ENCODE results near the gene SART3. TPM values are rescaled to one million over a fixed set of nuclear protein-coding genes. Genes with fewer than 3 reads are reported as not detected.
A peak's percentile ranks its signal among the peaks of the same experiment; 100 is the strongest.

The SART3 gene
- total and polyA plus RNA-seq, 2 of the 8 experiments (the other 6 are each of a cell fraction or from before 2014, with no cell fraction given): 16.0 to 103 TPM

GRCh38 chr12:108561852-108562347 is 927 bp upstream of the SART3 start (continued):
- TF ChIP-seq POLR2A (IDR thresholded peaks at IDR 0.05; ENCODE audit: control extremely low read depth in 1 of 2, low read depth in 2 of 2, low read length in 2 of 2) (no peak), TAF7 (optimal IDR thresholded peaks at IDR 0.05; ENCODE audit: borderline replicate concordance, low read depth, low read length) (peak; percentile 12), EGR1 (IDR thresholded peaks at IDR 0.05; ENCODE audit: borderline replicate concordance, low read depth, low read length) (no peak), SP2 (IDR thresholded peaks at IDR 0.05; ENCODE audit: low read length) (no peak), ASH2L (IDR thresholded peaks at IDR 0.05; ENCODE audit: low read length) (no peak), TAF1 (IDR thresholded peaks at IDR 0.05; ENCODE audit: low read depth, low read length) (peak; percentile 78; the same call in 1 of the 2 replicates), TEAD4 (IDR thresholded peaks at IDR 0.05; ENCODE audit: low read depth, low read length) (0 out of 2 replicates have a peak, but pooled peaks have one; percentile 19), SP1 (IDR thresholded peaks at IDR 0.05; ENCODE audit: low read depth, low read length) (no peak), CBX5 (IDR thresholded peaks at IDR 0.05; ENCODE audit: low read depth, low read length) (no peak), CBX8 (IDR thresholded peaks at IDR 0.05; ENCODE audit: borderline replicate concordance, low read depth, low read length) (no peak), YY1 (IDR thresholded peaks at IDR 0.05; ENCODE audit: low read depth, low read length) (no peak), MAX (IDR thresholded peaks at IDR 0.05) (no peak)
- TF ChIP-seq, protein P1, sequence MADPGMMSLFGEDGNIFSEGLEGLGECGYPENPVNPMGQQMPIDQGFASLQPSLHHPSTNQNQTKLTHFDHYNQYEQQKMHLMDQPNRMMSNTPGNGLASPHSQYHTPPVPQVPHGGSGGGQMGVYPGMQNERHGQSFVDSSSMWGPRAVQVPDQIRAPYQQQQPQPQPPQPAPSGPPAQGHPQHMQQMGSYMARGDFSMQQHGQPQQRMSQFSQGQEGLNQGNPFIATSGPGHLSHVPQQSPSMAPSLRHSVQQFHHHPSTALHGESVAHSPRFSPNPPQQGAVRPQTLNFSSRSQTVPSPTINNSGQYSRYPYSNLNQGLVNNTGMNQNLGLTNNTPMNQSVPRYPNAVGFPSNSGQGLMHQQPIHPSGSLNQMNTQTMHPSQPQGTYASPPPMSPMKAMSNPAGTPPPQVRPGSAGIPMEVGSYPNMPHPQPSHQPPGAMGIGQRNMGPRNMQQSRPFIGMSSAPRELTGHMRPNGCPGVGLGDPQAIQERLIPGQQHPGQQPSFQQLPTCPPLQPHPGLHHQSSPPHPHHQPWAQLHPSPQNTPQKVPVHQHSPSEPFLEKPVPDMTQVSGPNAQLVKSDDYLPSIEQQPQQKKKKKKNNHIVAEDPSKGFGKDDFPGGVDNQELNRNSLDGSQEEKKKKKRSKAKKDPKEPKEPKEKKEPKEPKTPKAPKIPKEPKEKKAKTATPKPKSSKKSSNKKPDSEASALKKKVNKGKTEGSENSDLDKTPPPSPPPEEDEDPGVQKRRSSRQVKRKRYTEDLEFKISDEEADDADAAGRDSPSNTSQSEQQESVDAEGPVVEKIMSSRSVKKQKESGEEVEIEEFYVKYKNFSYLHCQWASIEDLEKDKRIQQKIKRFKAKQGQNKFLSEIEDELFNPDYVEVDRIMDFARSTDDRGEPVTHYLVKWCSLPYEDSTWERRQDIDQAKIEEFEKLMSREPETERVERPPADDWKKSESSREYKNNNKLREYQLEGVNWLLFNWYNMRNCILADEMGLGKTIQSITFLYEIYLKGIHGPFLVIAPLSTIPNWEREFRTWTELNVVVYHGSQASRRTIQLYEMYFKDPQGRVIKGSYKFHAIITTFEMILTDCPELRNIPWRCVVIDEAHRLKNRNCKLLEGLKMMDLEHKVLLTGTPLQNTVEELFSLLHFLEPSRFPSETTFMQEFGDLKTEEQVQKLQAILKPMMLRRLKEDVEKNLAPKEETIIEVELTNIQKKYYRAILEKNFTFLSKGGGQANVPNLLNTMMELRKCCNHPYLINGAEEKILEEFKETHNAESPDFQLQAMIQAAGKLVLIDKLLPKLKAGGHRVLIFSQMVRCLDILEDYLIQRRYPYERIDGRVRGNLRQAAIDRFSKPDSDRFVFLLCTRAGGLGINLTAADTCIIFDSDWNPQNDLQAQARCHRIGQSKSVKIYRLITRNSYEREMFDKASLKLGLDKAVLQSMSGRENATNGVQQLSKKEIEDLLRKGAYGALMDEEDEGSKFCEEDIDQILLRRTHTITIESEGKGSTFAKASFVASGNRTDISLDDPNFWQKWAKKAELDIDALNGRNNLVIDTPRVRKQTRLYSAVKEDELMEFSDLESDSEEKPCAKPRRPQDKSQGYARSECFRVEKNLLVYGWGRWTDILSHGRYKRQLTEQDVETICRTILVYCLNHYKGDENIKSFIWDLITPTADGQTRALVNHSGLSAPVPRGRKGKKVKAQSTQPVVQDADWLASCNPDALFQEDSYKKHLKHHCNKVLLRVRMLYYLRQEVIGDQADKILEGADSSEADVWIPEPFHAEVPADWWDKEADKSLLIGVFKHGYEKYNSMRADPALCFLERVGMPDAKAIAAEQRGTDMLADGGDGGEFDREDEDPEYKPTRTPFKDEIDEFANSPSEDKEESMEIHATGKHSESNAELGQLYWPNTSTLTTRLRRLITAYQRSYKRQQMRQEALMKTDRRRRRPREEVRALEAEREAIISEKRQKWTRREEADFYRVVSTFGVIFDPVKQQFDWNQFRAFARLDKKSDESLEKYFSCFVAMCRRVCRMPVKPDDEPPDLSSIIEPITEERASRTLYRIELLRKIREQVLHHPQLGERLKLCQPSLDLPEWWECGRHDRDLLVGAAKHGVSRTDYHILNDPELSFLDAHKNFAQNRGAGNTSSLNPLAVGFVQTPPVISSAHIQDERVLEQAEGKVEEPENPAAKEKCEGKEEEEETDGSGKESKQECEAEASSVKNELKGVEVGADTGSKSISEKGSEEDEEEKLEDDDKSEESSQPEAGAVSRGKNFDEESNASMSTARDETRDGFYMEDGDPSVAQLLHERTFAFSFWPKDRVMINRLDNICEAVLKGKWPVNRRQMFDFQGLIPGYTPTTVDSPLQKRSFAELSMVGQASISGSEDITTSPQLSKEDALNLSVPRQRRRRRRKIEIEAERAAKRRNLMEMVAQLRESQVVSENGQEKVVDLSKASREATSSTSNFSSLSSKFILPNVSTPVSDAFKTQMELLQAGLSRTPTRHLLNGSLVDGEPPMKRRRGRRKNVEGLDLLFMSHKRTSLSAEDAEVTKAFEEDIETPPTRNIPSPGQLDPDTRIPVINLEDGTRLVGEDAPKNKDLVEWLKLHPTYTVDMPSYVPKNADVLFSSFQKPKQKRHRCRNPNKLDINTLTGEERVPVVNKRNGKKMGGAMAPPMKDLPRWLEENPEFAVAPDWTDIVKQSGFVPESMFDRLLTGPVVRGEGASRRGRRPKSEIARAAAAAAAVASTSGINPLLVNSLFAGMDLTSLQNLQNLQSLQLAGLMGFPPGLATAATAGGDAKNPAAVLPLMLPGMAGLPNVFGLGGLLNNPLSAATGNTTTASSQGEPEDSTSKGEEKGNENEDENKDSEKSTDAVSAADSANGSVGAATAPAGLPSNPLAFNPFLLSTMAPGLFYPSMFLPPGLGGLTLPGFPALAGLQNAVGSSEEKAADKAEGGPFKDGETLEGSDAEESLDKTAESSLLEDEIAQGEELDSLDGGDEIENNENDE (IDR thresholded peaks at IDR 0.05; ENCODE audit: insufficient replicate concordance, low read length): no peak

All from H1 (cell line).